IMR-90 (cell line): ENCODE results near the gene CEACAM16. TPM values are rescaled to one million over a fixed set of nuclear protein-coding genes. Genes with fewer than 3 reads are reported as not detected.

Experiments
- ATAC-seq: fragments of 200-7000 bp; cut with Tn5 transposase; 2 replicates; pipeline ENCODE4 v1.9.1; 2020; ENCODE audit warnings: low read depth, mild to moderate bottlenecking, moderate library complexity
- BruUV-seq: library from RNA; stranded (reverse); fragments of 400-500 nt; replicated peaks from 2 replicates; lab custom pipeline; 2021; lab: Mats Ljungman, UMichigan
- CTCF ChIA-PET: fragments of 300-600 bp; formaldehyde crosslinking; extraction: SDS; loops from one replicate; lab custom pipeline; 2021; ENCODE audit warnings: antibody characterized with exemption; lab: Yijun Ruan, JAX
- POLR2A ChIA-PET: fragments of 300-600 bp; sonication (Branson Sonifier 250); formaldehyde crosslinking; loops from one replicate; lab custom pipeline; 2022; ENCODE audit warnings: antibody characterized with exemption; ENCODE audit not compliant: unreplicated experiment; lab: Charles Lee
- DNase-seq: peaks from one replicate; pipeline ENCODE4 v3.0.0; 2013
- H2AFZ ChIP-seq: replicated peaks from 2 replicates; pipeline ENCODE3; 2013; ENCODE audit warnings: low read length, mild to moderate bottlenecking; ENCODE audit not compliant: poor library complexity
- H2AK5ac ChIP-seq: 2 replicates; pipeline ENCODE4 v1.6.1; 2013; ENCODE audit warnings: low read depth, low read length, inconsistent platforms
- H2AK9ac ChIP-seq: replicated peaks from 2 replicates; pipeline ENCODE3; 2013; ENCODE audit warnings: mild to moderate bottlenecking, low read depth, low read length, moderate library complexity; ENCODE audit not compliant: poor library complexity
- H2BK120ac ChIP-seq: 2 replicates; pipeline ENCODE4 v1.6.1; 2013; ENCODE audit warnings: low read depth, low read length, inconsistent platforms
- H2BK15ac ChIP-seq: 3 replicates; pipeline ENCODE4 v1.6.1; 2013; ENCODE audit warnings: low read depth, low read length, inconsistent platforms
- H2BK20ac ChIP-seq: 2 replicates; pipeline ENCODE4 v1.6.1; 2013; ENCODE audit warnings: low read depth, mild to moderate bottlenecking, inconsistent platforms, low read length, moderate library complexity
- H2BK5ac ChIP-seq: 2 replicates; pipeline ENCODE4 v1.6.1; 2013; ENCODE audit warnings: mild to moderate bottlenecking, low read depth, low read length, inconsistent platforms; ENCODE audit not compliant: poor library complexity, severe bottlenecking
- H3K14ac ChIP-seq: replicated peaks from 2 replicates; pipeline ENCODE4 v1.6.1; 2013; ENCODE audit warnings: low read depth, low read length, inconsistent platforms
- H3K18ac ChIP-seq: 2 replicates; pipeline ENCODE4 v1.6.1; 2013; ENCODE audit warnings: low read depth, low read length, control low read depth
- H3K23ac ChIP-seq: 2 replicates; pipeline ENCODE4 v1.6.1; 2013; ENCODE audit warnings: low read depth, low read length, inconsistent platforms
- H3K27ac ChIP-seq: 2 replicates; pipeline ENCODE4 v1.5.1; 2013; ENCODE audit warnings: mild to moderate bottlenecking, control low read depth, low read length; ENCODE audit not compliant: insufficient read depth
- H3K27me3 ChIP-seq: 2 replicates; pipeline ENCODE4 v1.6.1; 2013; ENCODE audit warnings: low read length; ENCODE audit not compliant: control insufficient read depth, insufficient read depth
- H3K36me3 ChIP-seq: 2 replicates; pipeline ENCODE4 v1.6.1; 2013; ENCODE audit warnings: low read length, mixed read lengths; ENCODE audit not compliant: control insufficient read depth, insufficient read depth
- H3K4ac ChIP-seq: 2 replicates; pipeline ENCODE4 v1.6.1; 2013; ENCODE audit warnings: low read depth, low read length, inconsistent platforms
- H3K4me1 ChIP-seq: 2 replicates; pipeline ENCODE4 v1.6.1; 2013; ENCODE audit warnings: low read length, mixed read lengths; ENCODE audit not compliant: control insufficient read depth, insufficient read depth
- H3K4me2 ChIP-seq: 2 replicates; pipeline ENCODE4 v1.6.1; 2013; ENCODE audit warnings: low read depth, mild to moderate bottlenecking, control low read depth, low read length, moderate library complexity
- H3K4me3 ChIP-seq: 2 replicates; pipeline ENCODE4 v1.5.1; 2013; ENCODE audit warnings: low read depth, mild to moderate bottlenecking, control low read depth, low read length, moderate library complexity; ENCODE audit not compliant: insufficient read depth
- H3K56ac ChIP-seq: 2 replicates; pipeline ENCODE4 v1.6.1; 2013; ENCODE audit warnings: low read length, inconsistent platforms; ENCODE audit not compliant: insufficient read depth; ENCODE audit errors: extremely low read depth
- H3K79me1 ChIP-seq, 2 experiments: 2 replicates each; pipeline ENCODE4 v1.6.1; 2013; ENCODE audit warnings: low read length in 2 of 2, inconsistent platforms in 1 of 2, low read depth in 1 of 2
- H3K9ac ChIP-seq: 2 replicates; pipeline ENCODE4 v1.6.1; 2013; ENCODE audit warnings: low read depth, low read length, control low read depth
- H3K9me1 ChIP-seq: 2 replicates; pipeline ENCODE4 v1.6.1; 2013; ENCODE audit warnings: low read length, inconsistent platforms; ENCODE audit not compliant: insufficient read depth
- H3K9me3 ChIP-seq: 2 replicates; pipeline ENCODE4 v1.6.1; 2013; ENCODE audit warnings: low read length; ENCODE audit not compliant: control insufficient read depth, insufficient read depth
- H4K20me1 ChIP-seq: 2 replicates; pipeline ENCODE4 v1.6.1; 2013; ENCODE audit warnings: low read length, inconsistent platforms; ENCODE audit not compliant: insufficient read depth
- H4K5ac ChIP-seq: 2 replicates; pipeline ENCODE4 v1.6.1; 2013; ENCODE audit warnings: mild to moderate bottlenecking, low read depth, low read length, control low read depth
- H4K8ac ChIP-seq, 2 experiments: 2 replicates each; pipeline ENCODE4 v1.6.1; 2013; ENCODE audit warnings: low read depth in 2 of 2, low read length in 2 of 2, control low read depth in 1 of 2, inconsistent platforms in 1 of 2
- H4K91ac ChIP-seq: 2 replicates; pipeline ENCODE4 v1.6.1; 2013; ENCODE audit warnings: low read depth, low read length, inconsistent platforms; ENCODE audit not compliant: insufficient read depth
- MAZ ChIP-seq: IDR thresholded peaks from 2 replicates; pipeline ENCODE4 v1.6.1; 2012; ENCODE audit warnings: low read depth, mild to moderate bottlenecking, low read length, improper control_type of control experiment, moderate library complexity, borderline replicate concordance
- MXI1 ChIP-seq: IDR thresholded peaks from 2 replicates; pipeline ENCODE4 v1.6.1; 2012; ENCODE audit warnings: low read depth, mild to moderate bottlenecking, low read length, moderate library complexity, borderline replicate concordance
- RAD21 ChIP-seq: IDR thresholded peaks from 2 replicates; pipeline ENCODE4 v1.6.1; 2012; ENCODE audit warnings: low read length, improper control_type of control experiment
- WGBS, 2 experiments: methylation state at CpG; one replicate each; pipeline versions ENCODE4 v1.1.5 to v1.1.7; 2013; ENCODE audit warnings: missing lambda C conversion rate in 2 of 2; ENCODE audit not compliant: insufficient read length in 1 of 2; ENCODE audit errors: extremely low coverage in 2 of 2; 5-methylcytosine and 5-hydroxymethylcytosine counted together
- dilution Hi-C: fragments of 300-500 bp; cut with HindIII; formaldehyde crosslinking; loops from one replicate; pipeline ENCODE4 v1.14.3; 2018; ENCODE audit warnings: low sequenced_read_pairs; ENCODE audit not compliant: unreplicated experiment
- in situ Hi-C: fragments of 300-500 bp; cut with MboI; formaldehyde crosslinking; loops from 3 replicates; pipeline ENCODE4 v1.14.3; 2019; ENCODE audit warnings: low sequenced_read_pairs, inconsistent platforms, mixed read lengths
- intact Hi-C: fragments of 100-400 bp; cut with micrococcal nuclease; formaldehyde crosslinking; loops from 2 replicates; pipeline ENCODE4 v1.10.0; 2022
- polyA plus RNA-seq, 3 experiments: library from polyadenylated mRNA; depleted of rRNA; stranded (reverse); fragments of >200 nt; gene quantifications; 2 replicates each; pipeline ENCODE4 v1.2.3, GENCODE V29; 2012; ENCODE audit warnings: low replicate concordance in 1 of 3
- total RNA-seq: library from RNA; depleted of rRNA; stranded (reverse); fragments of >200 nt; gene quantifications from 2 replicates; pipeline ENCODE4 v1.2.3, GENCODE V29; 2012

Gene CEACAM16
- total and polyA plus RNA-seq, 2 of the 4 experiments (the other 2 are of a cell fraction) = not detected

GRCh38 chr19:44662691-44663385 is 36.1 kb upstream of the CEACAM16 start:
- DNase-seq = peak; percentile 31

More at GRCh38 chr19:44662691-44663385, 36.1 kb upstream of the CEACAM16 start:
- H4K20me1 ChIP-seq = no peaks in the 10 kb centered on the region
- 0 out of 4 replicates have a peak overlapping the region, but pooled peaks of 1 of the 2 experiments have one; percentile 41 for H4K8ac ChIP-seq
- no peak overlapping the region for H2AK5ac ChIP-seq
- H2BK120ac ChIP-seq = no peak overlapping the region
- no peak overlapping the region for H2BK15ac ChIP-seq
- dilution Hi-C loops (no loop called here), intact Hi-C loops (no loop called here), in situ Hi-C loops (no loop called here)
- ChIA-PET CTCF (interaction anchor here (1.0 to 1.8 kb wide), 2 partner anchors 56 to 92 kb away, joined by 3 to 15 read pairs; no protein-coding TSS in a partner anchor), POLR2A (no interaction called here)
- no peak overlapping the region for H3K4me2 ChIP-seq
- no peak overlapping the region for H2BK5ac ChIP-seq
- no peak overlapping the region for H3K23ac ChIP-seq
- no peaks in the 10 kb centered on the region for H3K4me1 ChIP-seq
- no peak overlapping the region for H3K14ac ChIP-seq
- no peak overlapping the region for H3K4ac ChIP-seq
- H3K27ac ChIP-seq = no peak overlapping the region
- TSS peak; percentile 25 for BruUV-seq
- TF ChIP-seq MXI1 = no peak
- TF ChIP-seq MAZ = no peak
- no peak for TF ChIP-seq RAD21
- no peak overlapping the region for H2BK20ac ChIP-seq
- no peak overlapping the region for H3K18ac ChIP-seq
- H2AK9ac ChIP-seq = no peak overlapping the region
- no peak overlapping the region for H3K9ac ChIP-seq
- peaks cover 7% of the 10 kb centered on the region; the same call in 1 of the 2 replicates for H3K9me1 ChIP-seq
- peaks cover 57% of the 10 kb centered on the region for H3K36me3 ChIP-seq
- H3K27me3 ChIP-seq = no peaks in the 10 kb centered on the region
- H3K79me1 ChIP-seq = peaks cover 26 to 57% of the 10 kb centered on the region in 2 experiments; a peak in 3 of 4 replicates
- H3K4me3 ChIP-seq = no peak overlapping the region
- no peak overlapping the region for H2AFZ ChIP-seq
- H4K91ac ChIP-seq = no peak overlapping the region
- no peaks in the 10 kb centered on the region for H3K9me3 ChIP-seq
- no peak for ATAC-seq
- no peak overlapping the region for H3K56ac ChIP-seq
- WGBS, 2 experiments = 57% methylated on average over 4 of the region's 7 CpGs; no CpG with 5 or more reads in 1 of the 2 experiments
- no peak overlapping the region for H4K5ac ChIP-seq
